Mucosa of rectum (tissue), 2 donors: ENCODE results near the gene NFS1.
"Not testable (repeated sequence)": the region's sequence is repeated elsewhere in the genome, so short reads cannot be mapped to it uniquely, and the experiment has no call there.

Experiments
- H3K27ac ChIP-seq, 2 donors: one replicate each; pipeline ENCODE4 v1.7.0; 2013; ENCODE audit warnings: inconsistent platforms in 2 of 2, low read depth in 2 of 2, low read length in 2 of 2
- H3K27me3 ChIP-seq, 2 donors: one replicate each; pipeline ENCODE4 v1.7.0; 2013; ENCODE audit warnings: low read length in 2 of 2; ENCODE audit not compliant: control insufficient read depth in 2 of 2, insufficient read depth in 2 of 2
- H3K36me3 ChIP-seq, 2 donors: one replicate each; pipeline ENCODE4 v1.7.0; 2013; ENCODE audit warnings: low read length in 2 of 2; ENCODE audit not compliant: control insufficient read depth in 2 of 2, insufficient read depth in 2 of 2
- H3K4me1 ChIP-seq, 2 donors: one replicate each; pipeline ENCODE4 v1.7.0; 2013; ENCODE audit warnings: low read length in 2 of 2, mild to moderate bottlenecking in 1 of 2; ENCODE audit not compliant: control insufficient read depth in 2 of 2, insufficient read depth in 2 of 2
- H3K4me3 ChIP-seq, 2 donors: one replicate each; pipeline ENCODE4 v1.7.0; 2013; ENCODE audit warnings: low read length in 2 of 2
- H3K9ac ChIP-seq, 2 donors: one replicate each; pipeline ENCODE4 v1.7.0; 2013; ENCODE audit warnings: low read length in 2 of 2, low read depth in 1 of 2, mild to moderate bottlenecking in 1 of 2
- H3K9me3 ChIP-seq, 2 donors: one replicate each; pipeline ENCODE4 v1.7.0; 2013; ENCODE audit warnings: low read length in 2 of 2; ENCODE audit not compliant: control insufficient read depth in 2 of 2
- donor health status: healthy.
- donor health status: Normal muscosa, but diverticular disease.

The NFS1 gene

DNA sequence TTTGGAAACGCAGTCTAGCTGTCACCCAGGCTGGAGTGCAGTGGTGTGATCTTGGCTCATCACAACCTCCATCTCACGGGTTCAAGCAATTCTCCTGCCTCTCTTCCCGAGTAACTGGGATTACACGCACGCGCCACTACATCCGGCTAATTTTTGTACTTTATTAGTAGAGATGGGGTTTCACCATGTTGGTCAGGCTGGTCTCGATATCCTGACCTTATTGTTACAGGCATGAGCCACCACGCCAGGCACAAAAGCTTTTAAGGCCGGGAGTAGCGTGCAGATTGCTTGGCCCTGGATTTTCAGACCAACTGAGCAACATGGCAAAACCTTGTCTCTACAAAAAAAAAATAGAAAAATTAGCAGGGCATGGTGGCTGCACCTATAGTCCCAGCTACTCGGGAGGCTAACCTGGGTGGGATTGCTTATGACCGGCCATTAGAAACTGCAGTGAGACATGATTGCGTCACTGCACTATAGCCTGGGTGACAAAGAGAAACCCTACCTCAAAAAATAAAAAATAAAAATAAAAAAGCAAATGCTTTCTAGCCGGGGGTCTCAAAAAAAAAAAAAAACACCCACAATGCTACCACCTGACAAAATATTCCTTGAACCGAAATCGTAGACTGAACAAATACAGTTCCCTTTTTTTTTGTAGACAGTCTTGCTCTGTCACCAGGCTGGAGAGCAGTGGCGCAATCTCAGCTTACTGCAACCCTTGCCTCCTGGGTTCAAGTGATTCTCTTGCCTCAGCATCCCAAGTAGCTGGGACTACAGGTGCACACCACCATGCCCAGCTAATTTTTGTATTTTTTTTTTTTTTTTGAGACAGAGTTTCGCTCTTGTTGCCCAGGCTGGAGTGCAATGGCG lies 27.9 kb upstream of the NFS1 start:
- Histone ChIP-seq H3K27me3 (no peaks in the 10 kb centered on the region), H3K9me3 (no peaks in the 10 kb centered on the region), H3K4me1 (no peaks in the 10 kb centered on the region), H3K27ac (no peak overlapping the region), H3K36me3 (peaks cover 87 to 90% of the 10 kb centered on the region in 2 donors), H3K9ac (no peak overlapping the region), H3K4me3 (no peak overlapping the region)

DNA sequence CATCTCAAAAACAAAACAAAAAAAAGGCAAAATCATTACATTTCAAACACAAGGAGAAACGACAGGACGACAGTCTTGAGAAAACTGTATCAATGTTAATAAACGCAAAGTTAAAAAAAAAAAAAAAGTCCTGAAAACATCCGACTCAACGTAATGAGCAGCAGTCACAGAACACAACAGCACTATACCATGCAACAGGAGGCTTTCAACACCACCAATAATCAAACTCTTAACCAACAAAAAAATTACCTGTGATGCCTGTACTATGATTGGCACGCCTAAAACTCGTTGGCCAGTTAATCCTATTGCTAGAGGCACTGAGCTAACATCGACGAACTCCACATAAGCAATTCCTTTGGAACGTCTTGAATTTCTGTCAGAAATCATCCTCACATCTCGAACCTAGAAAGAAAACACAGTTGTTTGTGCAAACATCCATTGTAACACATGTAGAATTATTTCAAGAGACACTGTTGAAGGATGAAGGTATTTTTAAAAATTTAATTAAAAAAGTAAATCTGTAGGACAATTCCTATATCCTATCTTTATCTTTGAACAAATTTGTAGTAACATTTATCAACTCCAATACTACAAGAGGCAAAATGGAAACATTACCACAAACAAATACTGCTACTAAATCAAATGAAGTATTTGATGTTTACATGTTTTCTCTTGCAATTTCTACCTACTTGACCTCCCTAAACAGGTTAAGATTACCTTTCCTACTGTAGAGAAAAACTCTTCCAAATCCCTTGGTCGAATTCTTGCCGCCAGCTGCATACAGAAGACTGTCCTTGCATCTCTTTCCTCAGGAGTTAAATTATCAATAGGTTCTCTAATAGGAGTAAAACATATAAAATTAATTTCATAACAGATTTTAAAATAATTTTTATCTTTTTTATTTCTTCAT lies 25.4 kb upstream of the NFS1 start:
- no peaks in the 10 kb centered on the region for H3K4me1 ChIP-seq
- H3K9ac ChIP-seq, result no peak overlapping the region
- H3K27ac ChIP-seq, result no peak overlapping the region
- H3K27me3 ChIP-seq, result no peaks in the 10 kb centered on the region
- no peak overlapping the region for H3K4me3 ChIP-seq
- no peaks in the 10 kb centered on the region for H3K9me3 ChIP-seq
- peaks cover 89 to 91% of the 10 kb centered on the region in 2 donors for H3K36me3 ChIP-seq

DNA sequence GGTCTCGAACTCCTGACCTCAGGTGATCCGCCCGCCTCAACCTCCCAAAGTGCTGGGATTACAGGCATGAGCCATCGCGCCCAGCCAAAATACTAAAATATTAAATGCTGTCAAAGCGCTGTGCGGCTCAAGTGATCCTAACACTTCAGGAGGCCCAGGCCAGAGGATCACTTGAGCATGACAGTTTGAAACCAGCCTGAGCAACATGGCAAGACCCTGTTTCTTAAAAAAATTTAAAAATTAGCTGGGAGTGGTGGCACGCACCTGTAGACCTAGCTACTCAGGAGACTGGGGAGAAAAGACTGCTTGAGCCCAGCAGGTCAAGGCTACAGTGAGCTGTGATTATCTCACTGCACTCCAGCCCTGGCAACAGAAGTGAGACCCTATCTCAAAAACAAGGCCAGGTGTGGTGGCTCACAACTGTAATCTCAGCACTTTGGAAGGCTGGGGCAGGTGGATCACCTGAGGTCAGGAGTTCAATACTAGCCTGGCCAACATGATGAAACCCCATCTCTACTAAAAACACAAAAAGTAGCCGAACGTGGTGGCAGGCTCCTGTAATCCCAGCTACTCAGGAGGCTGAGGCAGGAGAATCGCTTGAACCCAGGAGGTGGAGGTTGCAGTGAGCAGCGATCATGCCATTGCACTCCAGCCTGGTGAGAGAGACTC lies 24.6 kb upstream of the NFS1 start:
- H3K27ac ChIP-seq, H3K4me1 ChIP-seq, H3K9me3 ChIP-seq, H3K27me3 ChIP-seq, H3K4me3 ChIP-seq: not testable (repeated sequence)
- Histone ChIP-seq H3K9ac (peak overlapping the region in 1 of 2 donors; percentile 8), H3K36me3 (peaks cover 88 to 91% of the 10 kb centered on the region in 2 donors)

DNA sequence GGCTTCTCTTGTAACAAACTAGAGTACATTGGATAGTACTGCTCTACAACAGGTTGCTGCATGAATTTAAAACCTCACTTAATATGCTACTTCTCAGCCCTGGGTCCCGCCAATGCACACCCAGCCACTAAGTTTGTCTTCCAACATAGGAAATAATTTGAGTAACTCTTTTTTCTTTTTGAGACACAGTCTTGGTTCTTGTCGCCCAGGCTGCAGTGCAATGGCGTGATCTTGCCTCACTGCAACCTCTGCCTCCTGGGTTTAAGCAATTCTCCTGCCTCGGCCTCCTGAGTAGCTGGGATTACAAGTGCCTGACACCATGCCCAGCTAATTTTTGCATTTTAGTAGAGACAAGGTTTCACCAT lies 24.1 kb upstream of the NFS1 start:
- H3K27me3 ChIP-seq, H3K4me1 ChIP-seq, H3K4me3 ChIP-seq, H3K9me3 ChIP-seq, H3K9ac ChIP-seq, H3K27ac ChIP-seq: not testable (repeated sequence)
- H3K36me3 ChIP-seq, result peaks cover 87 to 90% of the 10 kb centered on the region in 2 donors

DNA sequence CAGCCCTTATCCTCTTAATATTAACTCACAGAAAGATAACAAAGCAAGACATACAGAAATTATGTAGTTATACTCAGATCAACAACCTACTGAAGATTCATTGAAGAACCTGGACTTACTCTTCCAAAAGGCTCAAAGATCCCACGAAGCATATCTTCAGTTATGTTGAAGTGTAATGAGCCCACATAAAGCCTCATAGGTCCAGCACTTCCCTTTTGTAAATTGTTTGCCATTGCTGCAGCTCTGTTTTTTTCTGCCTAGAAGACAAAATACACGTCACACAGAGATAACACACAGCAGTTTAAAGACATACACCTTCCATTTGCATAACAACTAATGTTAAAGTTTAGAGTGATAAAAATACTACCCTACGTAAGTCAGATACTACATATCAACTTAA lies 22.5 kb upstream of the NFS1 start:
- H3K9ac ChIP-seq, result no peak overlapping the region
- no peaks in the 10 kb centered on the region for H3K9me3 ChIP-seq
- no peak overlapping the region for H3K27ac ChIP-seq
- no peak overlapping the region for H3K4me3 ChIP-seq
- no peaks in the 10 kb centered on the region for H3K27me3 ChIP-seq
- H3K4me1 ChIP-seq, result no peaks in the 10 kb centered on the region
- peaks cover 86 to 91% of the 10 kb centered on the region in 2 donors for H3K36me3 ChIP-seq

DNA sequence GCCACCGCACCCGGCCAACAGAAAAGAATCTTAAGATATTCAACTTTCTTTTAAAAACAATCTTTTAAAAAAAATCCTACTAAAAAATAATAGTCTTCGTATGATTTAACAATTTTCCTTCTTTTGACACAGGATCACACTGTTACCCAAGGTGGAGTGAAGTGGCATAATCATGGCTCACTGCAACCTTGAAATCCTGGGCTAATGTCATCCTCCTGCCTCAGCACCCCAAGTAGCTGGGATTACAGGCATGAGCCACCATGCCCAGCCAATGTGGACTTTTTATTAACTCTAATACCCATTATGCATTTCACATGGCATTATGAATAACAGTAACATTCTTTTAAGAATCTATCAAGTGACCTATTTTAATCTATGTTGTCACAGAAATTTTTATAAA lies 22.1 kb upstream of the NFS1 start:
- Histone ChIP-seq H3K4me1 (no peaks in the 10 kb centered on the region), H3K27ac (no peak overlapping the region), H3K4me3 (no peak overlapping the region), H3K27me3 (no peaks in the 10 kb centered on the region), H3K36me3 (peaks cover 86 to 91% of the 10 kb centered on the region in 2 donors), H3K9me3 (no peaks in the 10 kb centered on the region), H3K9ac (no peak overlapping the region)

DNA sequence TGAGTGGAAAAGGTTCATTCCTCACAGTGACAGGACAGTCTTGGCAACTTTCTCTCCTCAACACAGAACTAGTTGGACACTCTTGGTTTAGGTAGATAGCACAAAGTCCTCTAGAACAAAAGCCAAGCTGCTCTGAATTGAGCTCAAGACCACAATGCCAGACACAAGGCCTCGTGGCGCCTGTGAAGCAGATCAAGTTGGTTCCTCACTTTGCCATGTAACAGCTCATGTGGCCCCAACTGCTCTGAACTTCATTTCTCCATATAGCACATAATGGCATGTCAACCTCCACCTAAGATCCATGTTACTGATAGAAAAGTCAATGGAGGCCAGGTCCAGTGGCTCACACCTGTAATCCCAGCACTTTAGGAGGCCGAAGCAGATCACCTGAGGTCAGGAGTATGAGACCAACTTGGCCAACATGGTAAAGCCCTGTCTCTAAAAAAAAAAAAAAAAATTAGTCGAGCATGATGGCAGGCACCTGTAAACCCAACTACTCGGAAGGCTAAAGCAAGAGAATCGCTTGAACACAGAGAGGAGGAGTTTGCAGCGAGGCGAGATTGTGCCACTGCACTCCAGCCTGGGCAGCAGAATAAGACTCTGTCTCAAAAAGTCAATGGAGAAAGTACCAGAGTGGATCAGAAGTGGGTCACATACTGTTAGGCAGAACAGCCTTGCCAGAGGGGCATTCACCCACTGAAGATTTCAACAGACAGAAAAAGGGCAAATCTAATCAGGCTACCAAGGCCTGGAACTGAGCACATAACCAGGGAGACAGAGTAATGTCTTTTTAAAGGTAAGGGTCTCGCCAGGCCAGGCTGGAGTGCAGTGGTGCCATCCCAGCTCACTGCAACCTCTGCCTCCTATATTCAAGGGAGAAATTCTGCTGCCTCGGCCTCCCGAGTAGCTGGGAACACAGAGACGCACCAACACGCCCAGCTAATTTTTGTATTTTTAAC lies 21.3 kb upstream of the NFS1 start:
- no peaks in the 10 kb centered on the region for H3K9me3 ChIP-seq
- H3K27me3 ChIP-seq, result no peaks in the 10 kb centered on the region
- H3K4me1 ChIP-seq, result no peaks in the 10 kb centered on the region
- H3K36me3 ChIP-seq, result peaks cover 86 to 91% of the 10 kb centered on the region in 2 donors
- H3K27ac ChIP-seq, result no peak overlapping the region
- H3K9ac ChIP-seq, result no peak overlapping the region
- H3K4me3 ChIP-seq, result no peak overlapping the region

DNA sequence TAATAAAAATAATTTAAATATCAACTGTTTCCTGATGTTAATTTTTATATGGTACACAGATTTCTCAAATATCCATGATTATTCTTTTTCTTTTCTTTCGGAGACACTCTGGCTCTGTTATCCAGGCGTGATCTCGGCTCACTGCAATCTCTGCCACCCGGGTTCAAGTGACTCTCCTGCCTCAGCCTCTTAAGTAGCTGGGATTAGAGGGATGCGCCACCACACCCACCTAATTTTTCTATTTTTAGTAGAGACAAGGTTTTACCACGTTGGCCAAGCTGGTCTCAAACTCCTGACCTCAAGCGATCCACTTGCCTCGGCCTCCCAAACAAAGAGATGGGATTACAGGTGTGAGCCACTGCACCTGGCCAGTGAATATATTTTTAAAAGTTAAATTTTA lies 20.6 kb upstream of the NFS1 start:
- H3K27me3 ChIP-seq, result no peaks in the 10 kb centered on the region
- H3K4me3 ChIP-seq, result no peak overlapping the region
- peaks cover 86 to 91% of the 10 kb centered on the region in 2 donors for H3K36me3 ChIP-seq
- no peaks in the 10 kb centered on the region for H3K9me3 ChIP-seq
- H3K27ac ChIP-seq, result no peak overlapping the region
- no peaks in the 10 kb centered on the region for H3K4me1 ChIP-seq
- no peak overlapping the region for H3K9ac ChIP-seq

DNA sequence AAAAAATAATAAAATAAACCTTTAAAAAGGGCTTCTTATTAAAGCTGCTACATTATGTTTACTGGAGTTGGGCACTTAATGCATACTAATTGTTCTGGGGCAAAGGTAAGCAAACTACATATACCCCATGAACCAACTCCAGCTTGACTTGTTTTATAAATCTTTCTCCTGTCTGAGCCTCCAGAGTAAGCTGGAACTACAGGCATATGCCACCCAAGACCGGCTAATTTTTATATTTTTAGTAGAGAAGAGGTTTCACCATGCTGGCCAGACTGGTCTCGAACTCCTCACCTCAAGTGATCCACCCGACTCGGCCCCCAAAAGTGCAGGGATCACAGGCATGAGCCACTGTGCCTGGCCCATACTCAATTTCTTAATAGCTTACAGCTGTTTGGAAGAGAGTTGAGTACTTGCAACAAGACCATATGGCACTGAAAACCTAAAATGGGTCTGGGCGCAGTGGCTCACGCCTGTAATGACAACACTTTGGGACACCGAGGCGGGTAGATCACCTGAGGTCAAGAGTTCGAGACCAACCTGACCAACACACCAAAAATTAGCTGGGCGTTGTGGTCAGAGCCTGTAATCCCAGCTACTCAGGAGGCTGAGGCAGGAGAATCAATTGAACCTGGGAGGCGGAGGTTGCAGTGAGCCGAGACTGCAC lies 20.0 kb upstream of the NFS1 start:
- no peak overlapping the region for H3K4me3 ChIP-seq
- H3K27me3 ChIP-seq, result no peaks in the 10 kb centered on the region
- peaks cover 87 to 91% of the 10 kb centered on the region in 2 donors for H3K36me3 ChIP-seq
- no peak overlapping the region for H3K9ac ChIP-seq
- no peak overlapping the region for H3K27ac ChIP-seq
- no peaks in the 10 kb centered on the region for H3K4me1 ChIP-seq
- no peaks in the 10 kb centered on the region for H3K9me3 ChIP-seq
